Stimulated activated CD8-positive, alpha-beta memory T cell treated with anti-CD3 and anti-CD28 coated beads, Interleukin-12 subunit alpha, Interleukin-12 subunit beta, amount 100 ng/mL, for 1 hour (primary cell): ENCODE results near the gene P3H3.

Experiments used
- DNase-seq: peaks from one replicate; pipeline ENCODE4 v3.0.0-alpha.2; 2020; ENCODE audit warnings: low read depth

Gene P3H3

GRCh38 chr12:6827982-6828780 is at the start of gene P3H3:
Gene P3H3 (plus strand): TSS chr12:6828407. CDS start chr12:6828441, 34 bp downstream.
- DNase-seq, result no peak

- peak; percentile 83 for DNase-seq
These were observed 49.3 kb upstream of the P3H3 start for GRCh38 chr12:6778574-6779550.

GRCh38 chr12:6779708-6780432 is 48.3 kb upstream of the P3H3 start:
- DNase-seq, result no peak

- DNase-seq, result no peak
These were observed 47.6 kb upstream of the P3H3 start for GRCh38 chr12:6780573-6780972.

GRCh38 chr12:6782119-6782518 is 46.1 kb upstream of the P3H3 start:
- no peak for DNase-seq

GRCh38 chr12:6782850-6783566 is 45.2 kb upstream of the P3H3 start:
- no peak for DNase-seq

- no peak for DNase-seq
These were observed 44.4 kb upstream of the P3H3 start for GRCh38 chr12:6783828-6784227.

- DNase-seq, result no peak
These were observed 43.9 kb upstream of the P3H3 start for GRCh38 chr12:6784296-6784695.

- no peak for DNase-seq
These were observed 43.4 kb upstream of the P3H3 start for GRCh38 chr12:6784761-6785160.

GRCh38 chr12:6786416-6787094 is 41.7 kb upstream of the P3H3 start:
- DNase-seq, result no peak

GRCh38 chr12:6787309-6787708 is 40.9 kb upstream of the P3H3 start:
- DNase-seq, result no peak

GRCh38 chr12:6788972-6789924 is 39.0 kb upstream of the P3H3 start, which contains the start of gene CD4:
Gene CD4 (plus strand): TSS chr12:6789528. CDS start chr12:6800139, 10,611 bp downstream.
- DNase-seq, result no peak

- no peak for DNase-seq
These were observed 37.6 kb upstream of the P3H3 start for GRCh38 chr12:6790496-6791150.

- DNase-seq, result no peak
These were observed 36.2 kb upstream of the P3H3 start for GRCh38 chr12:6791931-6792520.

GRCh38 chr12:6792522-6793201 is 35.5 kb upstream of the P3H3 start:
- no peak for DNase-seq

GRCh38 chr12:6795088-6795487 is 33.1 kb upstream of the P3H3 start:
- no peak for DNase-seq

GRCh38 chr12:6796576-6796975 is 31.6 kb upstream of the P3H3 start:
- DNase-seq, result no peak

- DNase-seq, result no peak
These were observed 29.1 kb upstream of the P3H3 start for GRCh38 chr12:6799147-6799546.
